Globus pallidus (tissue), 1 donor: ENCODE results near the gene MGAM2.
A peak's percentile ranks its signal among the peaks of the same experiment; 100 is the strongest.

Experiments
- DNase-seq: peaks from one replicate; pipeline ENCODE4 v3.0.0-alpha.2; 2015; ENCODE audit warnings: low spot score

MGAM2 gene

GRCh38 chr7:142176901-142177300 lies 65.4 kb downstream of the MGAM2 start:
- DNase-seq: no peak

DNA sequence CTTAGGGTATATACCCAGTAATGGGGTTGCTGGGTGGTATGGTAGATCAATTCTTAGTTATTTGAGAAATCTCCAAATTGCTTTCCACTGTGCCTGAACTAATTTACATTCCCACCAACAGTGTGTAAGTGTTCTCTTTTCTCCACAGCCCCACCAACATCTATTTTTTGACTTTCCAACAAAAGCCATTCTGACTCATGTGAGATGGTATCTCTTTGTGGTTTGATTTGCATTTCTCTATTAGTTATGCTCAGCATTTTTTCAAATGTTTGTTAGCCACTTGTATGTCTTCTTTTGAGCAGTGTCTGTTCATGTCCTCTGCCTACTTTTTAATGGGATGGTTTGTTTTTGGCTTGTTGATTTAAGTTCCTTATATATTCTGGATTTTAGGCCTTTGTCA lies 66.4 kb downstream of the MGAM2 start:
- no peak for DNase-seq

GRCh38 chr7:142180426-142180825 lies 68.9 kb downstream of the MGAM2 start:
- DNase-seq: no peak

GRCh38 chr7:142181211-142181610 lies 69.7 kb downstream of the MGAM2 start:
- DNase-seq: no peak

- DNase-seq: no peak
Measured at GRCh38 chr7:142181966-142182365, 70.4 kb downstream of the MGAM2 start.

- no peak for DNase-seq
Measured at GRCh38 chr7:142185069-142185468, 73.6 kb downstream of the MGAM2 start.

DNA sequence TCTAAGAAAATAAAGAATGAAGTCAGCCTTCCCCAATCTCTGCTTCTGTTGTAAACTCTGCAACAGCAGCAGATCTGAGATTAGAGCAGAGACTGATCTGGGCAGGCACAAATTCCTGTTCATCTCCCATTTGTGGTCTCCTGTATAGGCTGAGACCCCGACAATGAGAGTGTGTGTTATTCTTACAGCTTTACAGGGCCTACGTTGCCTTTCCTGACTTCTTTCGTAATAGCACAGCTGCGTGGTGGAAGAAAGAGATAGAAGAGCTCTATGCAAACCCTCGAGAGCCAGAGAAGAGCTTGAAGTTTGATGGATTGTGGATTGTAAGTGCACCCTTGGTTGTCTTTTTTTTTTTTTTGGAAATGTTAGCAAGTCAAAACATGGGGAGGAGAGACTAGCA lies 74.3 kb downstream of the MGAM2 start:
- DNase-seq: no peak

- no peak for DNase-seq
Measured at GRCh38 chr7:142188154-142188553, 76.6 kb downstream of the MGAM2 start.

- DNase-seq: peak; percentile 7
Measured at GRCh38 chr7:142188846-142189245, 77.3 kb downstream of the MGAM2 start.

GRCh38 chr7:142194201-142194600 lies 82.7 kb downstream of the MGAM2 start:
- DNase-seq: no peak

- no peak for DNase-seq
Measured at GRCh38 chr7:142196066-142196840, 84.7 kb downstream of the MGAM2 start.

DNA sequence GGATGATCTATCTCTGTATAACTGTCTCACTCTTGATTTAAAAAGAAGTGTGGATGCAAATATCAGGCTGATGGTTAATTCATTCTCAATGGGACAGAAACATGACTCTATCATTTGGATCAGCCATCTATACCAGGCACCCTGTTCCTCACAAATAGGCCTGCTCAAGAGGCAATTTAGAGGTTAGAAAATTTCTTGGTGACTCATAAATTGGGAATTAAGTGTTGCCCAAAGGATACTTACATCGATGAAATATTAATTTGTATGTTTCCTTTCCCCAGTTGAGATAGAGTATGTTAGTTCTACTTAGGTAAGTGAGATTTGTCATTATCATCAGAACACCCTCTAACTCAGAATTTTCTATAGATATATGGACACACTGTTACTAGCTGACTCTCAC lies 88.7 kb downstream of the MGAM2 start:
- DNase-seq: no peak

DNA sequence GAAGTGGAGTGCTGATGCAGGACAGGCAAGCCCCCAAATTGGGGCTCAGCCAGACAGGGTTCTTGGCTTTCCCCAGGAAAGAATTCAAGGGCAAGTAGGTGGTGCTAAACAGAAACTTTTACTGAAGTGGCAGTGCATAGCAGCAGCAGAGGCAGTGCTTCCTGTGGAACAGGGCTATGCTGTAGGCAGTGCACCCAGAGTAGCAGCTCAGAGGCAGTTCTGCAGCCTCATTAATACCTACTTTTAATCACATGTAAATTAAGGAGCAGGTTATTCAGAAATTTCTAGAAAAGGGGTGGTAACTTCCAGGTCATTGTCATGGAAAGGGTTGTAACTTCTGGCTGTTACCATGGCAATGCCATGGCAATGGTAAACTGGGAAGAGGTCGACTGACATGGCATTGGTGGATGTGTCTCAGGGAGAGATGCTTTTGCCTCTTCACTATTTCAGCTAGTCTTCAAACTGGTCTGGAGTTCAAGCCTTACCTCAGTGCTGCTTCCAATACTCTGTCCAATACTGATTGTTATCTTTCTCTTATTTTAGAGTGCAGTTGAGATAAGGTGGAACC lies 117.1 kb downstream of the MGAM2 start:
- DNase-seq: no peak

DNA sequence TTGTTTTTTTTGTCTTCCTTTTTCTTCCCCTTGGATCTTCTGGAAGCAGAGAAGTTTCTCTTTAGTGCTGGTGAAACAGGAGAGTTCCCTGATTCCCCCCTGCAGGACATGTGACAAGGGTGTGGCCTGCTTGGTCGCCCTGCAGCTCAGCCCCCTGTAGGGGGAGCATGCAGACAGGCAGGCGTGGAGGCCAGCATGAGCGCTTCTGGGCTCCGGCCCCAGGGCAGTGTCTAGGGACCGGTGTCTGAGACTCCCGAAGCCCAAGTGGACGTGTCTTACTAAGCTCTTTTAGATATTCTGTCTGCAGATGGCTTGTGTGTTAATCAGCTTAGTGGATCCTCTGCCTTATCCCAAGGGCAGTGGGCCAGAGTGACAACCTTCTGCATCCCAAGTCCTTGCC lies 120.2 kb downstream of the MGAM2 start:
- no peak for DNase-seq

- DNase-seq: no peak
Measured at GRCh38 chr7:142240546-142240945, 129.0 kb downstream of the MGAM2 start.

- DNase-seq: no peak
Measured at GRCh38 chr7:142243823-142244222, 132.3 kb downstream of the MGAM2 start.

GRCh38 chr7:142248166-142249160 lies 136.9 kb downstream of the MGAM2 start:
- DNase-seq: no peak

GRCh38 chr7:142249918-142250317 lies 138.4 kb downstream of the MGAM2 start:
- DNase-seq: no peak

GRCh38 chr7:142250705-142251104 lies 139.2 kb downstream of the MGAM2 start:
- DNase-seq: no peak

DNA sequence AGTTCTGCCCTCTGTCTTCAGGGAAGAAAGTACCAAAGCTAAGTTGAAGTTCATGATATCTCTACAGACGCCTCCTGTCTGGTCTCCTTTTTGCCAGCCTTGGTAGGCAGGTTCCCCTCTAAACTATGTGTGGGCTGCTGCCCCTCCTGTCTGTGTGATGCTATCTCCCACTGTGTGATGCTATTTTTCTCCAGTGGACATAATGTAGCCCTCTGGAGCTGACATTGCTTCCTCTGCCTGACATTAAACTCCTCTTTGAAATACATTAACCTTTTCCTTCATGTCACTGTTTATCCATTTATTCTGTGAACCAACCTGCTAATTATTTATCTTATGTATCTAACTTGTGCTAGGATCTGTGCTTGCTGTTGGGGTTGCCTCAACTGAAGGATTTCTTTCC lies 146.4 kb downstream of the MGAM2 start, which contains the start of gene PRSS58:
Gene PRSS58 (minus strand): TSS at position 101 of the 400 bp plus-strand sequence. CDS start 351 bp downstream, outside the sequence.
- DNase-seq: no peak

GRCh38 chr7:142263598-142264380 lies 152.3 kb downstream of the MGAM2 start:
- DNase-seq: no peak
